GM23338 (cell line): ENCODE data around the gene L1CAM. TPM values are rescaled to one million over a fixed set of nuclear protein-coding genes. Genes with fewer than 3 reads are reported as not detected.
A peak's percentile ranks its signal among the peaks of the same experiment; 100 is the strongest.

Source experiments
- ATAC-seq: fragments of 200-7000 bp; cut with Tn5 transposase; 3 replicates; pipeline ENCODE4 v1.9.1; 2020
- DNase-seq: peaks from one replicate; pipeline ENCODE4 v3.0.0-alpha.2; 2015; ENCODE audit warnings: low spot score
- H2AFZ ChIP-seq: fragments of 200-600 bp; sonication (generic); 2 replicates; pipeline ENCODE4 v1.8.0; 2016; ENCODE audit warnings: antibody characterized with exemption, mild to moderate bottlenecking, moderate library complexity
- H3F3A ChIP-seq: fragments of 200-600 bp; sonication (generic); replicated peaks from 2 replicates; pipeline ENCODE4 v1.8.0; 2017; ENCODE audit warnings: antibody characterized with exemption, mixed run types, low read depth
- H3K27ac ChIP-seq: fragments of 200-600 bp; sonication (generic); 2 replicates; pipeline ENCODE4 v1.6.1; 2016; ENCODE audit warnings: low read depth
- H3K27me3 ChIP-seq: fragments of 200-600 bp; sonication (generic); 2 replicates; pipeline ENCODE4 v1.8.0; 2016; ENCODE audit warnings: mild to moderate bottlenecking, mixed run types, moderate library complexity; ENCODE audit not compliant: insufficient read depth
- H3K36me3 ChIP-seq: fragments of 200-600 bp; sonication (generic); 2 replicates; pipeline ENCODE4 v1.8.0; 2016; ENCODE audit warnings: mild to moderate bottlenecking; ENCODE audit not compliant: insufficient read depth
- H3K4me1 ChIP-seq: fragments of 200-600 bp; sonication (generic); 2 replicates; pipeline ENCODE4 v1.8.0; 2016; ENCODE audit warnings: mild to moderate bottlenecking, moderate library complexity; ENCODE audit not compliant: insufficient read depth
- H3K4me2 ChIP-seq: fragments of 200-600 bp; sonication (generic); 2 replicates; pipeline ENCODE4 v1.7.1; 2017; ENCODE audit warnings: mixed run types
- H3K4me3 ChIP-seq: fragments of 200-600 bp; sonication (generic); 2 replicates; pipeline ENCODE4 v1.6.1; 2016; ENCODE audit warnings: mixed run types
- H3K79me2 ChIP-seq: fragments of 200-600 bp; sonication (generic); replicated peaks from 2 replicates; pipeline ENCODE4 v1.8.0; 2017; ENCODE audit warnings: mild to moderate bottlenecking; ENCODE audit not compliant: insufficient read depth
- H3K9me2 ChIP-seq: fragments of 200-600 bp; sonication (generic); 2 replicates; pipeline ENCODE4 v1.8.0; 2017; ENCODE audit not compliant: insufficient read depth
- H4K20me1 ChIP-seq: fragments of 200-600 bp; sonication (generic); replicated peaks from 2 replicates; pipeline ENCODE4 v1.8.0; 2017; ENCODE audit warnings: mild to moderate bottlenecking; ENCODE audit not compliant: insufficient read depth
- H3K27ac Mint-ChIP-seq: 2 replicates; pipeline ENCODE4 v1.8.0; 2020; ENCODE audit warnings: inconsistent platforms, mild to moderate bottlenecking, moderate library complexity, mixed read lengths
- H3K27me3 Mint-ChIP-seq: 3 replicates; pipeline ENCODE4 v1.8.0; 2022; ENCODE audit warnings: low read depth, mild to moderate bottlenecking, moderate library complexity, mixed read lengths, inconsistent platforms; ENCODE audit not compliant: insufficient read depth, poor library complexity
- H3K36me3 Mint-ChIP-seq: 3 replicates; pipeline ENCODE4 v1.8.0; 2021; ENCODE audit warnings: low read depth, mild to moderate bottlenecking, inconsistent platforms, moderate library complexity, mixed read lengths
- H3K4me1 Mint-ChIP-seq: 3 replicates; pipeline ENCODE4 v1.8.0; 2020; ENCODE audit warnings: mild to moderate bottlenecking, inconsistent platforms, mixed read lengths
- H3K4me3 Mint-ChIP-seq: 3 replicates; pipeline ENCODE4 v1.8.0; 2021; ENCODE audit warnings: moderate library complexity, mild to moderate bottlenecking, inconsistent platforms, mixed read lengths
- H3K9me3 Mint-ChIP-seq: 3 replicates; pipeline ENCODE4 v1.8.0; 2020; ENCODE audit warnings: moderate library complexity, mild to moderate bottlenecking, inconsistent platforms, mixed read lengths
- CREB1 ChIP-seq: fragments of 250-450 bp; sonication (Bioruptor Pico); IDR thresholded peaks from 2 replicates; pipeline ENCODE4 v1.5.0; 2020; ENCODE audit warnings: low read depth, mild to moderate bottlenecking, moderate library complexity
- ETS1 ChIP-seq: IDR thresholded peaks from 2 replicates; pipeline ENCODE4 v1.6.1; 2016; ENCODE audit warnings: antibody characterized with exemption
- EZH2phosphoT487 ChIP-seq: fragments of 200-600 bp; sonication (generic); IDR thresholded peaks from one replicate; pipeline ENCODE4 v1.8.1; 2018; ENCODE audit warnings: antibody characterized with exemption; ENCODE audit not compliant: unreplicated experiment
- ZNF114 ChIP-seq: fragments of 250-450 bp; sonication (Bioruptor Pico); IDR thresholded peaks from 2 replicates; pipeline ENCODE4 v1.5.0; 2020; ENCODE audit warnings: mild to moderate bottlenecking, moderate library complexity
- polyA plus RNA-seq: library from polyadenylated mRNA; unstranded; fragments of >200 nt; fragmentation: Nextera tagmentation; extraction: Ambion mirVana; gene quantifications from 2 replicates; pipeline ENCODE4 v1.2.1, GENCODE V29; 2016
- total RNA-seq: library from RNA; depleted of rRNA; stranded (reverse); fragments of >200 nt; shearing (Covaris generic); gene quantifications from 2 replicates; pipeline ENCODE4 v1.2.3, GENCODE V29; 2014
- TF ChIP-seq, protein P1 (sequence below): fragments of 250-450 bp; sonication (Bioruptor Pico); IDR thresholded peaks from 2 replicates; pipeline ENCODE4 v1.5.0; 2020; ENCODE audit warnings: mild to moderate bottlenecking, moderate library complexity

L1CAM gene
- total and polyA plus RNA-seq, 2 experiments from 2014 or later = 7.4 to 29.2 TPM

- TF ChIP-seq, protein P1, sequence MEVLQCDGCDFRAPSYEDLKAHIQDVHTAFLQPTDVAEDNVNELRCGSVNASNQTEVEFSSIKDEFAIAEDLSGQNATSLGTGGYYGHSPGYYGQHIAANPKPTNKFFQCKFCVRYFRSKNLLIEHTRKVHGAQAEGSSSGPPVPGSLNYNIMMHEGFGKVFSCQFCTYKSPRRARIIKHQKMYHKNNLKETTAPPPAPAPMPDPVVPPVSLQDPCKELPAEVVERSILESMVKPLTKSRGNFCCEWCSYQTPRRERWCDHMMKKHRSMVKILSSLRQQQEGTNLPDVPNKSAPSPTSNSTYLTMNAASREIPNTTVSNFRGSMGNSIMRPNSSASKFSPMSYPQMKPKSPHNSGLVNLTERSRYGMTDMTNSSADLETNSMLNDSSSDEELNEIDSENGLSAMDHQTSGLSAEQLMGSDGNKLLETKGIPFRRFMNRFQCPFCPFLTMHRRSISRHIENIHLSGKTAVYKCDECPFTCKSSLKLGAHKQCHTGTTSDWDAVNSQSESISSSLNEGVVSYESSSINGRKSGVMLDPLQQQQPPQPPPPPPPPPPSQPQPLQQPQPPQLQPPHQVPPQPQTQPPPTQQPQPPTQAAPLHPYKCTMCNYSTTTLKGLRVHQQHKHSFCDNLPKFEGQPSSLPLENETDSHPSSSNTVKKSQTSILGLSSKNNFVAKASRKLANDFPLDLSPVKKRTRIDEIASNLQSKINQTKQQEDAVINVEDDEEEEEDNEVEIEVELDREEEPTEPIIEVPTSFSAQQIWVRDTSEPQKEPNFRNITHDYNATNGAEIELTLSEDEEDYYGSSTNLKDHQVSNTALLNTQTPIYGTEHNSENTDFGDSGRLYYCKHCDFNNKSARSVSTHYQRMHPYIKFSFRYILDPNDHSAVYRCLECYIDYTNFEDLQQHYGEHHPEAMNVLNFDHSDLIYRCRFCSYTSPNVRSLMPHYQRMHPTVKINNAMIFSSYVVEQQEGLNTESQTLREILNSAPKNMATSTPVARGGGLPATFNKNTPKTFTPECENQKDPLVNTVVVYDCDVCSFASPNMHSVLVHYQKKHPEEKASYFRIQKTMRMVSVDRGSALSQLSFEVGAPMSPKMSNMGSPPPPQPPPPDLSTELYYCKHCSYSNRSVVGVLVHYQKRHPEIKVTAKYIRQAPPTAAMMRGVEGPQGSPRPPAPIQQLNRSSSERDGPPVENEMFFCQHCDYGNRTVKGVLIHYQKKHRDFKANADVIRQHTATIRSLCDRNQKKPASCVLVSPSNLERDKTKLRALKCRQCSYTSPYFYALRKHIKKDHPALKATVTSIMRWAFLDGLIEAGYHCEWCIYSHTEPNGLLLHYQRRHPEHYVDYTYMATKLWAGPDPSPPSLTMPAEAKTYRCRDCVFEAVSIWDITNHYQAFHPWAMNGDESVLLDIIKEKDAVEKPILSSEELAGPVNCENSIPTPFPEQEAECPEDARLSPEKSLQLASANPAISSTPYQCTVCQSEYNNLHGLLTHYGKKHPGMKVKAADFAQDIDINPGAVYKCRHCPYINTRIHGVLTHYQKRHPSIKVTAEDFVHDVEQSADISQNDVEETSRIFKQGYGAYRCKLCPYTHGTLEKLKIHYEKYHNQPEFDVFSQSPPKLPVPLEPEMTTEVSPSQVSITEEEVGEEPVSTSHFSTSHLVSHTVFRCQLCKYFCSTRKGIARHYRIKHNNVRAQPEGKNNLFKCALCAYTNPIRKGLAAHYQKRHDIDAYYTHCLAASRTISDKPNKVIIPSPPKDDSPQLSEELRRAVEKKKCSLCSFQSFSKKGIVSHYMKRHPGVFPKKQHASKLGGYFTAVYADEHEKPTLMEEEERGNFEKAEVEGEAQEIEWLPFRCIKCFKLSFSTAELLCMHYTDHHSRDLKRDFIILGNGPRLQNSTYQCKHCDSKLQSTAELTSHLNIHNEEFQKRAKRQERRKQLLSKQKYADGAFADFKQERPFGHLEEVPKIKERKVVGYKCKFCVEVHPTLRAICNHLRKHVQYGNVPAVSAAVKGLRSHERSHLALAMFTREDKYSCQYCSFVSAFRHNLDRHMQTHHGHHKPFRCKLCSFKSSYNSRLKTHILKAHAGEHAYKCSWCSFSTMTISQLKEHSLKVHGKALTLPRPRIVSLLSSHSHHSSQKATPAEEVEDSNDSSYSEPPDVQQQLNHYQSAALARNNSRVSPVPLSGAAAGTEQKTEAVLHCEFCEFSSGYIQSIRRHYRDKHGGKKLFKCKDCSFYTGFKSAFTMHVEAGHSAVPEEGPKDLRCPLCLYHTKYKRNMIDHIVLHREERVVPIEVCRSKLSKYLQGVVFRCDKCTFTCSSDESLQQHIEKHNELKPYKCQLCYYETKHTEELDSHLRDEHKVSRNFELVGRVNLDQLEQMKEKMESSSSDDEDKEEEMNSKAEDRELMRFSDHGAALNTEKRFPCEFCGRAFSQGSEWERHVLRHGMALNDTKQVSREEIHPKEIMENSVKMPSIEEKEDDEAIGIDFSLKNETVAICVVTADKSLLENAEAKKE = no peak
- TF ChIP-seq ETS1 = no peak
Observed at GRCh38 chrX:153820601-153821000, 65.4 kb downstream of the L1CAM start (continued).

DNA sequence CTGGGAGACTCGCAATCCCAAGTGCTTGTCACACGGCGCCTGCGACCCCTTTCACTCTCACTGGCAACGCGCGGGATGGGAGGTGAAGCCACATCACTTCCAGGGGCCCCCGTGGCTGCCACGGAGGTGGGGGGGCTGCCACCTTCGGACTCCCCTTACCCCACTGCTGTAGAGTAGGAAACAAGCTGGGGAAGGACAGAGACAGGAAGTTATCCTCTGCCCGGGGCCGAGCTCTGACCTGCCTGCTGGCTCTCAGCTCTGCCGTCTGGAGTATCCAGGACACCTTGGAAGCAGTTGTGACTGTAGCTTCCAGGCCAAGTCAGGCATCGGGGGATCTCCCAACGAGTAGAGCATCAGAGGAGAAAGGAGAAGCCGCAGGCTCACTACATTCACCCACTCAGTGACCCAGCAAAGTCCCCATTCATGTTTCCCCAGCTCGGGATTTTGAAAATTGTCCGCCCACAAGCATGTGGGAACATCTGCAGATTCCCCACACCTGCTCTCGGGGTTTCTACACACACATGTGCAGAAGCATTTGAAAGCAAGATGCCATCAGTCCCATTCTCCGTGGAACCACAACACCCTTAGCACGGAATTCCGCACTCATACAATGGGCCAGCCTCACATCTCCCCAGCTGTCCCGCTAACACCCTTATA is 66.5 kb downstream of the L1CAM start:
- Histone ChIP-seq H3K4me3 (peak overlapping the region; percentile 52), H2AFZ (no peak overlapping the region), H4K20me1 (peaks cover 13% of the 10 kb centered on the region; the same call in 1 of the 2 replicates), H3K9me2 (no peaks in the 10 kb centered on the region), H3K36me3 (no peaks in the 10 kb centered on the region), H3K4me1 (peaks cover 41% of the 10 kb centered on the region), H3K4me2 (peak overlapping the region; percentile 73), H3F3A (0 out of 2 replicates have a peak, but pooled peaks cover 2% of the 10 kb centered on the region), H3K27ac (peak overlapping the region; percentile 84), H3K79me2 (peaks cover 95% of the 10 kb centered on the region), H3K27me3 (no peaks in the 10 kb centered on the region)
- DNase-seq = no peak
- ATAC-seq = peak; percentile 31
- TF ChIP-seq CREB1 (no peak), ZNF114 (CRISPR knock-in tag) (no peak), EZH2phosphoT487 (no peak)
- peaks cover 9% of the 10 kb centered on the region for H3K27me3 Mint-ChIP-seq
- peak overlapping the region; percentile 81 for H3K27ac Mint-ChIP-seq
- H3K9me3 Mint-ChIP-seq = no peaks in the 10 kb centered on the region
- peaks cover 51% of the 10 kb centered on the region for H3K4me1 Mint-ChIP-seq
- H3K36me3 Mint-ChIP-seq = peaks cover 21% of the 10 kb centered on the region; the same call in 2 of the 3 replicates
- peak overlapping the region; percentile 63 for H3K4me3 Mint-ChIP-seq
